HG03342 (cell line): ENCODE measurements around the gene FN1.

Source experiments
- ATAC-seq: cut with Tn5 transposase; IDR thresholded peaks from one replicate; pipeline ENCODE4 v1.9.1; 2021; ENCODE audit warnings: mild to moderate bottlenecking, moderate library complexity; ENCODE audit not compliant: unreplicated experiment

Gene FN1

GRCh38 chr2:215355801-215356200 lies 80.1 kb downstream of the FN1 start:
- ATAC-seq, result no peak

GRCh38 chr2:215354771-215355695 lies 80.8 kb downstream of the FN1 start:
- no peak for ATAC-seq

GRCh38 chr2:215352602-215353001 lies 83.3 kb downstream of the FN1 start:
- ATAC-seq, result no peak

- ATAC-seq, result no peak
Measured at GRCh38 chr2:215347878-215348277, 88.0 kb downstream of the FN1 start.

- ATAC-seq, result no peak
Measured at GRCh38 chr2:215338883-215339679, 96.8 kb downstream of the FN1 start.

- peak; percentile 66 for ATAC-seq
Measured at GRCh38 chr2:215332872-215333595, 102.8 kb downstream of the FN1 start.

GRCh38 chr2:215328066-215328465 lies 107.8 kb downstream of the FN1 start:
- no peak for ATAC-seq

GRCh38 chr2:215324811-215325210 lies 111.1 kb downstream of the FN1 start:
- no peak for ATAC-seq

- ATAC-seq, result no peak
Measured at GRCh38 chr2:215320679-215321078, 115.2 kb downstream of the FN1 start.

GRCh38 chr2:215320102-215320501 lies 115.8 kb downstream of the FN1 start:
- no peak for ATAC-seq

- ATAC-seq, result no peak
Measured at GRCh38 chr2:215319500-215319899, 116.4 kb downstream of the FN1 start.

GRCh38 chr2:215316336-215316735 lies 119.5 kb downstream of the FN1 start:
- no peak for ATAC-seq

- no peak for ATAC-seq
Measured at GRCh38 chr2:215315301-215315700, 120.6 kb downstream of the FN1 start.

- ATAC-seq, result no peak
Measured at GRCh38 chr2:215314896-215315295, 121.0 kb downstream of the FN1 start.

GRCh38 chr2:215313255-215313613 lies 122.6 kb downstream of the FN1 start:
- ATAC-seq, result no peak

GRCh38 chr2:215311625-215312396 lies 124.1 kb downstream of the FN1 start, which contains the start of gene ATIC:
ATIC (plus strand) TSS chr2:215312059; CDS start chr2:215312143, 84 bp downstream.
- peak; percentile 99 for ATAC-seq

- peak; percentile 19 for ATAC-seq
Measured at GRCh38 chr2:215311259-215311624, 124.6 kb downstream of the FN1 start.
